Right ventricle myocardium superior (tissue), 1 donor: Measurements from ENCODE around the gene TNIP1. TPM values are rescaled to one million over a fixed set of nuclear protein-coding genes. Genes with fewer than 3 reads are reported as not detected.

Experiments used
- ATAC-seq: fragments of 200-7000 bp; cut with Tn5 transposase; one replicate; pipeline ENCODE4 v1.9.1; 2020; ENCODE audit warnings: mild to moderate bottlenecking; ENCODE audit not compliant: poor library complexity
- DNase-seq: peaks from one replicate; pipeline ENCODE4 v3.0.0-alpha.2; 2020
- intact Hi-C: fragments of 100-400 bp; cut with DNase I; formaldehyde crosslinking; loops from one replicate; pipeline ENCODE4 v1.11.2; 2022
- long read RNA-seq: library from polyadenylated mRNA; unstranded; transcript quantifications from one replicate; pipeline ENCODE4 v2.0.0, GENCODE V29; 2021
- total RNA-seq: library from RNA; stranded (reverse); fragmentation: NEBNext Ultra II Directional; extraction: Animal tissue kit (Norgen Biotek cat#: 25700); gene quantifications from one replicate; pipeline ENCODE4 v1.2.1, GENCODE V29; 2021
- donor health status: DM: no; HTN: yes; CAD: no; lungs with severe emphysema.

The TNIP1 gene, protein sequence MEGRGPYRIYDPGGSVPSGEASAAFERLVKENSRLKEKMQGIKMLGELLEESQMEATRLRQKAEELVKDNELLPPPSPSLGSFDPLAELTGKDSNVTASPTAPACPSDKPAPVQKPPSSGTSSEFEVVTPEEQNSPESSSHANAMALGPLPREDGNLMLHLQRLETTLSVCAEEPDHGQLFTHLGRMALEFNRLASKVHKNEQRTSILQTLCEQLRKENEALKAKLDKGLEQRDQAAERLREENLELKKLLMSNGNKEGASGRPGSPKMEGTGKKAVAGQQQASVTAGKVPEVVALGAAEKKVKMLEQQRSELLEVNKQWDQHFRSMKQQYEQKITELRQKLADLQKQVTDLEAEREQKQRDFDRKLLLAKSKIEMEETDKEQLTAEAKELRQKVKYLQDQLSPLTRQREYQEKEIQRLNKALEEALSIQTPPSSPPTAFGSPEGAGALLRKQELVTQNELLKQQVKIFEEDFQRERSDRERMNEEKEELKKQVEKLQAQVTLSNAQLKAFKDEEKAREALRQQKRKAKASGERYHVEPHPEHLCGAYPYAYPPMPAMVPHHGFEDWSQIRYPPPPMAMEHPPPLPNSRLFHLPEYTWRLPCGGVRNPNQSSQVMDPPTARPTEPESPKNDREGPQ
- 126 TPM for total RNA-seq
- long read RNA-seq, transcript TNIP1-202 (18 exons, 2,935 nt): minor isoform, 33 of 359 reads
- long read RNA-seq, transcript TNIP1-211 (18 exons, 2,274 nt): major isoform, 209 of 359 reads
- long read RNA-seq, transcript TNIP1-205 (18 exons, 2,200 nt): minor isoform, 33 of 359 reads
- long read RNA-seq, partial matches to known transcripts: 31 of 359 reads
- long read RNA-seq, other reads (novel, unspliced or antisense): 49 of 359 reads

GRCh38 chr5:151080613-151081430, at the start of gene TNIP1:
Gene TNIP1, minus strand, starts transcription at chr5:151081034. Its CDS starts 15,939 bp downstream, at chr5:151065095.
- intact Hi-C loops: no loop called here
- ATAC-seq: peak; percentile 96

GRCh38 chr5:151130235-151130921, 49.5 kb upstream of the TNIP1 start:
- intact Hi-C loops: no loop called here
- no peak for DNase-seq
- no peak for ATAC-seq

More at GRCh38 chr5:151080613-151081430, at the start of gene TNIP1:
- peak; percentile 96 for DNase-seq

DNA sequence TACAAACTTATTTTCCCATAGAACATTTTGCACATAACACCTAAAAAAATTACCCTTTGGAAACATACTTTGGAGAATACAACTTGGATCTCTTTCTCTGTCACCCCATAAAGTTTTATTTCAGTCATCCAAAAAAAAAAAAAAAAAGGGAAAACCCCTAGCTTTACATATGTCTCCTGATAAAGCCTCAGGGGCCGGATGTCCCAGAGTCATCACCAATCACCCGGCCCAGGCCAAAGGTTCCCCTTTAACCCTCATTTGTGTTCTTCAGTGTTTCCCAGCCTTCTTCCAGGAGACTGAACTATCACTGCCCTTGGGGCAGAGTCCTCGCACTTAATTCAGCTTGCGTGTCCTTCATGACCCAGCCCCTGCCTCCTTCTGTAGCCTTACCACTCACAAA, 48.0 kb upstream of the TNIP1 start:
- ATAC-seq (no peak), DNase-seq (no peak)
- intact Hi-C loops: loop anchor here (5.0 kb wide), 2 partner anchors 33 to 108 kb away; no protein-coding TSS in a partner anchor

DNA sequence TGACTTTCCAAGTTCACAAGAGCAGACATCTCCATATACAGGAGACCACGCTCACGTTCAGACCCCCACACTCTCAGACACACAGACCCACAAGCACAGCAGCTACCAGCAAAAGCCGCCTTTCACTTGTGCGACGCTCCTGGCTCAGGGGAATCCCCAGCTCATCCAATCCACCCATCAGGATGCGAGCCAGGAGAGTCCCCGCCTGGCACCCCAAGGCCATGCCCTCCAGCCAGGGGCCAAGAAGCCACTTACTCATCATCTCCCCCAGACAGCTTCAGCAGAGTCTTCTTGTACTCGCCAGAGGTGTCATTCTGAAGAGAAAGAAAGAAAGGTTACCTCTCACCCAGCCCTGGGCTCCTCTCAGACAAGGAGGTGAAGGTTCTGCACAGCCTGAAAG, 47.1 kb upstream of the TNIP1 start:
- intact Hi-C loops: loop anchor here (5.0 kb wide), 2 partner anchors 34 to 109 kb away; no protein-coding TSS in a partner anchor

GRCh38 chr5:151126199-151126645, 45.4 kb upstream of the TNIP1 start:
- peak; percentile 58 for ATAC-seq
- intact Hi-C loops: loop anchor here (5.0 kb wide), 2 partner anchors 36 to 111 kb away; no protein-coding TSS in a partner anchor
- DNase-seq: peak; percentile 88

More for the DNA sequence above, 47.1 kb upstream of the TNIP1 start:
- ATAC-seq (no peak), DNase-seq (no peak)

GRCh38 chr5:151125421-151125820, 44.6 kb upstream of the TNIP1 start:
- intact Hi-C loops: loop anchor here (5.0 kb wide), 2 partner anchors 37 to 112 kb away; no protein-coding TSS in a partner anchor
- DNase-seq (no peak), ATAC-seq (no peak)

GRCh38 chr5:151123897-151124751, 43.3 kb upstream of the TNIP1 start:
- intact Hi-C loops: no loop called here
- peak; percentile 82 for ATAC-seq
- peak; percentile 64 for DNase-seq

DNA sequence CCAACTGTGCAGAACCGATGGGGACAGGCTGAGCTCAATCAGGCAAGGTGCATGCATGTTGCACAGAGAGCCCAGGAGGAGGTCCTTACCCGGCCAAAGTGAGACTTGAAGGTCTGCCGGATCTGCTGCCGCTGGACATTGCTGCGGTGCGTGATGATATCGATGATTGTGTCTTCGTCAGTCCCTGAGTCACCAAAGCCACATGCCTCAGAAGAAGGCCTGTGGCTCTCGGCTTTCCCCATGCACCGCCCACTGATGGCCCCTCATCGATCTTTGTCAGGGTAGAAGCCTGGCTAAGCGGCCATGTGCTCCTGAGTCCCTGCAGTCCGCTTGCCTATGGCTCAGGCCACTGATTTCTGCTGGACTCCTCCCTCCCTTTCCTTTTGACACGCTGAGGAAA, 42.0 kb upstream of the TNIP1 start:
- no peak for DNase-seq
- no peak for ATAC-seq
- intact Hi-C loops: no loop called here

DNA sequence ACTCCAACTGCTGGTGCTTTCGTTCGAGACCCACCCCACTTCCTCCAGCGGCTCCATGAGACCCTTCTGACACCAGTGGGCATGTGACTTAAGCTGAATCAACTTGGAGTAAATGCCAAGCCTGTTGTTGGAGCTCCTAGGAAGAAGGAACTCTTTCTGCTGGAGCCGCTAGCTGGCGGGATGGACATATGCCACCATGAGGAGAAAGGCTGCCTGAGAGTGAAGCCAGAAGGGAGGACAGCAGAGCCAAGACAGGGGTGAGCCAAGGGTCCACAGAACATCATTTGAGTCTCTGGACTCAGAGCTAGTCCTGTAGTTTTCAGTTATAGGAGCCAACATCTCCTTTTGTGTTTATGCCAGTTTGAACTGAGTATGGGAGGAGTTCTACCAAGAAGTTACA, 40.8 kb upstream of the TNIP1 start:
- no peak for DNase-seq
- no peak for ATAC-seq
- intact Hi-C loops: no loop called here

DNA sequence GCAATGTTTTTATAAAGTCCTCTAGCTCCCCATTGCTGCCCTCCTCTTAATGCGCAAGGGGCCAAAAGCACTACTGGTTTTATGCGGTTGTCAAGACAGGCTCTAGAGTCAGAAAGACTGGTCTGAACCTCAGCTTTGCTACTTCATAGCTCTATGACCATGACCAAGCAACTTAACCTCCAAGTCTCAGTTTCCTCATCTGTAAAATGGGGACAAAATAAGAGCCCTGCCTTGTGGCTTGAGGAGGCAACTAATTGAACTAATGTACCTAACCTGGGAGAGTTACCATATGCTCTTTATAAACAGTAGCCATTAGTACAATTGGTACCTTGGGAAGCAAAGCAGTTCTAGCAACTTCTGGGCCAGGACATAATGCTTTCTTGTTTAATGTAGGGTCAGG, 40.3 kb upstream of the TNIP1 start:
- intact Hi-C loops: no loop called here
- DNase-seq (no peak), ATAC-seq (no peak)

DNA sequence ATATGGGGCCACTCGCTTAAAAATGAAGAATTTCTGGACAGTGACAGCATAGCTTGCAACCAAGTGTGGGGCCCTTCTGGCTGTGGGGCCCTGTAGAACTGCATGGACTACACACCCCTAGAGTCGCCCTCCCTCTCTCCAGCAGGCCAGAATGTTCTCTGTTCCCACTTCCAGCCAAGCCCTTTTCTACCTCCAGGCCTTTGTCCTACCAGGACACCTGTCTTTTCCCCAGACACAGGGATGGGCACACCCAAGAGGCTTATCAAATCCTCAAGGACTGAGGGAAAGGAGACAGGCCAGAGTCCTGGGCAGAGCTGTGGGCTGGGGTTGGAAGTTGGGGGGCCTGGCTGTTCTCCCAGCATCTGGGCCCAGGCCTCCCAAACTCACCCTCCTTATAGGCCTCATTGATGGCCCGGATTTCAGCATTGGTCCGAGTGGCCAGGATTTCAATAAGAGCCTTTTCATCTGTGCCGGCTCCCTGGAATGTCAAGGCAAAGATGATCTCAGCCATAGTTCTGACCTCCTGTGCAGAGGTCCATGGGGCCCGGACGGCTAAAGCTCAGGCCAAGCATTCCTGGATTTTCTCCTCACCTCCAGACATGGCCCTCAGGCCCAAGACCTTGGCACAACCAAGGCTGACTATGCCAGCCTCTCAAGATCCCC, 38.2 kb upstream of the TNIP1 start:
- intact Hi-C loops: no loop called here
- DNase-seq (no peak), ATAC-seq (no peak)

DNA sequence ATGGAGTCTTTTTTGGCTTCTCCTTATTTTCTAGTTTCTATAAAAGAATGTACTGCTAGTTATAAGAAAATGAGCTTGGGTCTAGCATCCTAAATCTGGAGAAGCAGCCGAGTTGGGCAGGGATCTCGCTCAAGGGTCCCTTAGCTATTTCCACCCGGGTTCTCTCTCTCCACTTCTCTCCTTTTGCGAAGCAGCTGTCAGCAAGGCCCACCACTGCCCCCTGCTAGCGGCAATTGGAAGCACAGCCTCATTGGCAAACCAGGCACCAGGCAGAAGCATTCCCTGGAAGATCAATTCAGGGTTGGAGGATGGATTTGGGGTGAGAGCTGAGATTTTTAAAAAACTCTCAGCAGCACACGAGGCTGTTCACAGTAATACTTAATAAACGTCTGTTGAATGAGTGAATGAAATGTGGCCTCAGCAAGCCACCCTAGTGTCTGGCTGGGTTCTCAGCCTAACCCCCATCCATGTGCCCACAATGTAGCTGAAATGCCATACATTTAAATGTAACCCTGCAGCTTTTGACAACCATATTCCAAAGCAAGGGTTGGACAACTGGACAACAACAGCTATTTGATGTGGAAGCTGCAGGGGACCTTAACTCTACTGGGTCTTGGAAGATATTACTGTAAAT, 34.6 kb upstream of the TNIP1 start:
- DNase-seq: peak; percentile 89

DNA sequence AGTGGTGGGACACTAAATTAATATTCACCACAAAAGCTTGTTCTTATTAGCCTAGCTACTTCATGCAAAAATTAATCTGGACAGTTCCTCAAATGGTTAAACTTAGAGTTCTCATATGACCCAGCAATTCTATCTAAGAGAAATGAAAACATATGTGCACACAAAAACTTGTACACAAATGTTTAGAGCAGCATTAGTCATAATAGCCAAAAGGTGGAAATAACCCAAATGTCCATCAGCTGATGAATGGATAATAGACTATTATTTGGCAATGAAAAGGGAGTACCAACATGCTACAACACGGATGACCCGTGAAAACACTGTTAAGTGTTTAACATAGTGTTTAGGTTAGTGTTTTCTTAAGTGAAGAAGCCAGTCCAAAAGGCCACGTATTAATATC, 32.8 kb upstream of the TNIP1 start:
- no peak for ATAC-seq
- intact Hi-C loops: loop anchor here (5.0 kb wide), 1 partner anchor 106 kb away; no protein-coding TSS in a partner anchor
- no peak for DNase-seq

More for the DNA sequence above, 34.6 kb upstream of the TNIP1 start:
- peak; percentile 80 for ATAC-seq
- intact Hi-C loops: loop anchor here (1.0 kb wide), 1 partner anchor 64 kb away; no protein-coding TSS in a partner anchor

- intact Hi-C loops: loop anchor here (5.0 kb wide), 1 partner anchor 104 kb away; no protein-coding TSS in a partner anchor
- DNase-seq (no peak), ATAC-seq (peak; percentile 14)
Observed at GRCh38 chr5:151110992-151111391, 30.2 kb upstream of the TNIP1 start.

- ATAC-seq: peak; percentile 56
- intact Hi-C loops: loop anchor here (5.0 kb wide), 1 partner anchor 103 kb away; no protein-coding TSS in a partner anchor
- DNase-seq: no peak
Observed at GRCh38 chr5:151110122-151110681, 29.4 kb upstream of the TNIP1 start.
